Measurements from ENCODE around the gene MAPT. TPM values are rescaled to one million over a fixed set of nuclear protein-coding genes. Genes with fewer than 3 reads are reported as not detected.

The MAPT gene
- total RNA-seq, 1 donor from 2014 or later = 2.1 TPM

- peaks cover 4% of the 10 kb centered on the region for H3K36me3 Mint-ChIP-seq (ENCODE audit: low read depth, unreplicated experiment)
- FAIRE-seq = no peak
- TF ChIP-seq CTCF (IDR thresholded peaks at IDR 0.05; ENCODE audit: insufficient read depth, low read depth, low read length) (no peak), EZH2 (IDR thresholded peaks at IDR 0.05; ENCODE audit: insufficient read depth, low read length) (no peak)
- Histone ChIP-seq H3K27me3 (ENCODE audit: insufficient read depth, low read length) (peaks cover 8% of the 10 kb centered on the region), H3K4me3 (ENCODE audit: insufficient read depth, low read depth, low read length) (no peak overlapping the region), H4K20me1 (ENCODE audit: insufficient read depth, low read length) (no peaks in the 10 kb centered on the region), H2AFZ (ENCODE audit: low read depth, low read length) (no peak overlapping the region), H3K4me2 (ENCODE audit: low read length) (no peak overlapping the region), H3K27ac (ENCODE audit: low read depth, low read length) (no peak overlapping the region), H3K9ac (ENCODE audit: low read length) (no peak overlapping the region), H3K4me1 (ENCODE audit: insufficient read depth, low read length) (no peaks in the 10 kb centered on the region), H3K9me3 (ENCODE audit: insufficient read depth, low read depth, low read length) (no peaks in the 10 kb centered on the region), H3K79me2 (ENCODE audit: insufficient read depth, low read length) (no peaks in the 10 kb centered on the region), H3K36me3 (ENCODE audit: insufficient read depth, low read length) (no peaks in the 10 kb centered on the region)
- no peak for DNase-seq (ENCODE audit: low read depth)
- H3K27me3 Mint-ChIP-seq (ENCODE audit: low read depth, unreplicated experiment) = peaks cover 21% of the 10 kb centered on the region
- H3K9me3 Mint-ChIP-seq (ENCODE audit: unreplicated experiment) = peaks cover 10% of the 10 kb centered on the region
- peaks cover 19% of the 10 kb centered on the region for H3K4me1 Mint-ChIP-seq (ENCODE audit: low read depth, unreplicated experiment)
- H3K4me3 Mint-ChIP-seq (ENCODE audit: unreplicated experiment) = no peak overlapping the region
- peak overlapping the region; percentile 53 for H3K27ac Mint-ChIP-seq (ENCODE audit: unreplicated experiment)
Measured at GRCh38 chr17:45974916-45975630, 80.7 kb downstream of the MAPT start.

GRCh38 chr17:45975640-45976295 lies 81.4 kb downstream of the MAPT start:
- Histone ChIP-seq H3K9me3 (ENCODE audit: insufficient read depth, low read depth, low read length) (no peaks in the 10 kb centered on the region), H3K79me2 (ENCODE audit: insufficient read depth, low read length) (no peaks in the 10 kb centered on the region), H3K9ac (ENCODE audit: low read length) (no peak overlapping the region), H2AFZ (ENCODE audit: low read depth, low read length) (no peak overlapping the region), H3K4me2 (ENCODE audit: low read length) (no peak overlapping the region), H3K27ac (ENCODE audit: low read depth, low read length) (no peak overlapping the region), H3K36me3 (ENCODE audit: insufficient read depth, low read length) (no peaks in the 10 kb centered on the region), H3K4me3 (ENCODE audit: insufficient read depth, low read depth, low read length) (no peak overlapping the region), H3K27me3 (ENCODE audit: insufficient read depth, low read length) (peaks cover 8% of the 10 kb centered on the region), H4K20me1 (ENCODE audit: insufficient read depth, low read length) (no peaks in the 10 kb centered on the region), H3K4me1 (ENCODE audit: insufficient read depth, low read length) (no peaks in the 10 kb centered on the region)
- H3K9me3 Mint-ChIP-seq (ENCODE audit: unreplicated experiment) = peaks cover 10% of the 10 kb centered on the region
- no peak overlapping the region for H3K27ac Mint-ChIP-seq (ENCODE audit: unreplicated experiment)
- FAIRE-seq (no peak), DNase-seq (ENCODE audit: low read depth) (no peak)
- peaks cover 4% of the 10 kb centered on the region for H3K36me3 Mint-ChIP-seq (ENCODE audit: low read depth, unreplicated experiment)
- TF ChIP-seq EZH2 (IDR thresholded peaks at IDR 0.05; ENCODE audit: insufficient read depth, low read length) (no peak), CTCF (IDR thresholded peaks at IDR 0.05; ENCODE audit: insufficient read depth, low read depth, low read length) (no peak)
- H3K27me3 Mint-ChIP-seq (ENCODE audit: low read depth, unreplicated experiment) = peaks cover 19% of the 10 kb centered on the region
- peaks cover 19% of the 10 kb centered on the region for H3K4me1 Mint-ChIP-seq (ENCODE audit: low read depth, unreplicated experiment)
- H3K4me3 Mint-ChIP-seq (ENCODE audit: unreplicated experiment) = no peak overlapping the region

GRCh38 chr17:45976391-45976754 lies 82.0 kb downstream of the MAPT start:
- Histone ChIP-seq H3K36me3 (ENCODE audit: insufficient read depth, low read length) (no peaks in the 10 kb centered on the region), H3K4me2 (ENCODE audit: low read length) (no peak overlapping the region), H3K79me2 (ENCODE audit: insufficient read depth, low read length) (no peaks in the 10 kb centered on the region), H3K9ac (ENCODE audit: low read length) (no peak overlapping the region), H3K27ac (ENCODE audit: low read depth, low read length) (no peak overlapping the region), H4K20me1 (ENCODE audit: insufficient read depth, low read length) (no peaks in the 10 kb centered on the region), H3K4me3 (ENCODE audit: insufficient read depth, low read depth, low read length) (no peak overlapping the region), H2AFZ (ENCODE audit: low read depth, low read length) (no peak overlapping the region), H3K27me3 (ENCODE audit: insufficient read depth, low read length) (peaks cover 8% of the 10 kb centered on the region), H3K4me1 (ENCODE audit: insufficient read depth, low read length) (no peaks in the 10 kb centered on the region), H3K9me3 (ENCODE audit: insufficient read depth, low read depth, low read length) (no peaks in the 10 kb centered on the region)
- Mint-ChIP-seq H3K9me3 (ENCODE audit: unreplicated experiment) (peaks cover 10% of the 10 kb centered on the region), H3K27ac (ENCODE audit: unreplicated experiment) (no peak overlapping the region), H3K27me3 (ENCODE audit: low read depth, unreplicated experiment) (peaks cover 23% of the 10 kb centered on the region), H3K4me1 (ENCODE audit: low read depth, unreplicated experiment) (peaks cover 19% of the 10 kb centered on the region), H3K4me3 (ENCODE audit: unreplicated experiment) (no peak overlapping the region), H3K36me3 (ENCODE audit: low read depth, unreplicated experiment) (peaks cover 4% of the 10 kb centered on the region)
- DNase-seq (ENCODE audit: low read depth) (no peak), FAIRE-seq (no peak)
- no peak for TF ChIP-seq EZH2 (IDR thresholded peaks at IDR 0.05; ENCODE audit: insufficient read depth, low read length)
- no peak for TF ChIP-seq CTCF (IDR thresholded peaks at IDR 0.05; ENCODE audit: insufficient read depth, low read depth, low read length)

All from astrocyte (in vitro differentiated cells and primary cell).